Testis (tissue), 2 donors: ENCODE data around the gene ALOX5AP.

Experiments
- POLR2A ChIP-seq: fragments of 450-650 bp; IDR thresholded peaks from one replicate; pipeline ENCODE4 v1.6.1; 2017; ENCODE audit warnings: antibody characterized with exemption, mild to moderate bottlenecking, moderate library complexity
- TF ChIP-seq, protein P1 (sequence below), 3 experiments: fragments of 450-650 bp in 2 of 3; fragments of 200-600 bp in 1 of 3; sonication (generic) in 1 of 3; IDR thresholded peaks; one replicate each; pipeline ENCODE4 v1.5.1; 2016 to 2019; ENCODE audit warnings: antibody characterized with exemption in 3 of 3, mild to moderate bottlenecking in 2 of 3, moderate library complexity in 1 of 3

DNA sequence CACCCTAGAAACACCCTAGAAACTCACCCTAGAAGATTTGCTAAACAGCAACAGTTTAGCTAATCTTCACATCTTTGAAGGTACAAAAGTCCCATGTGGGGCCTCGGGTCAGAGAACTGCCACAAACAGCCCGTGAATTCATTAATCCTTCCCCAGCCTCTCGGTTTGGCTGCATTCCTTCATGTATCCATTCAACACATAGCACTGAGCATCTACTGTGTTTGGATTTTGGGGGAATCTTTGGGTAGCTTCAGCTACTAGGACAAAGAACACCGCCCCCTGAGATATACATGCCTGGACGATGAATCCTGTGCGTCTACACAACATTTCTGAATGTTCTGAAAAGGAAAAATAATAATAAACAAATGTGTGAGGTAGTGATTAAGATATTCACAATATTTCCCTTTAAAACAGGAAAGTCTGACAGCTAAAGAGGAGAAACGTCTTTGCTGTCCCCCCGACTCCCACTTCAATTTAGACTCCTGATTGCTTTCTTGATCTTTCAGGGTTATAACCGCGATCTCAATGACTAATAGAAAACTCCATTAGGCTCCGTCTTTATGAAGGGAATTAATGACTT is 63.5 kb downstream of the ALOX5AP start:
- TF ChIP-seq POLR2A, result no peak
- TF ChIP-seq, protein P1, sequence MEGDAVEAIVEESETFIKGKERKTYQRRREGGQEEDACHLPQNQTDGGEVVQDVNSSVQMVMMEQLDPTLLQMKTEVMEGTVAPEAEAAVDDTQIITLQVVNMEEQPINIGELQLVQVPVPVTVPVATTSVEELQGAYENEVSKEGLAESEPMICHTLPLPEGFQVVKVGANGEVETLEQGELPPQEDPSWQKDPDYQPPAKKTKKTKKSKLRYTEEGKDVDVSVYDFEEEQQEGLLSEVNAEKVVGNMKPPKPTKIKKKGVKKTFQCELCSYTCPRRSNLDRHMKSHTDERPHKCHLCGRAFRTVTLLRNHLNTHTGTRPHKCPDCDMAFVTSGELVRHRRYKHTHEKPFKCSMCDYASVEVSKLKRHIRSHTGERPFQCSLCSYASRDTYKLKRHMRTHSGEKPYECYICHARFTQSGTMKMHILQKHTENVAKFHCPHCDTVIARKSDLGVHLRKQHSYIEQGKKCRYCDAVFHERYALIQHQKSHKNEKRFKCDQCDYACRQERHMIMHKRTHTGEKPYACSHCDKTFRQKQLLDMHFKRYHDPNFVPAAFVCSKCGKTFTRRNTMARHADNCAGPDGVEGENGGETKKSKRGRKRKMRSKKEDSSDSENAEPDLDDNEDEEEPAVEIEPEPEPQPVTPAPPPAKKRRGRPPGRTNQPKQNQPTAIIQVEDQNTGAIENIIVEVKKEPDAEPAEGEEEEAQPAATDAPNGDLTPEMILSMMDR (IDR thresholded peaks at IDR 0.05), result no peak
